ENCODE results near the gene CRYBB1.

Gene CRYBB1

GRCh38 chr22:26648011-26648497 lies 30.2 kb upstream of the CRYBB1 start:
- no peak for TF ChIP-seq CTCF (IDR thresholded peaks at IDR 0.05)

- TF ChIP-seq CTCF (IDR thresholded peaks at IDR 0.05) = no peak
These were observed 28.3 kb upstream of the CRYBB1 start for GRCh38 chr22:26646158-26646557.

- TF ChIP-seq CTCF (IDR thresholded peaks at IDR 0.05) = no peak
These were observed 25.7 kb upstream of the CRYBB1 start for GRCh38 chr22:26643418-26644100.

- no peak for TF ChIP-seq CTCF (IDR thresholded peaks at IDR 0.05)
These were observed 24.9 kb upstream of the CRYBB1 start for GRCh38 chr22:26642465-26643417.

- TF ChIP-seq CTCF (IDR thresholded peaks at IDR 0.05) = no peak
These were observed 18.5 kb upstream of the CRYBB1 start for GRCh38 chr22:26636296-26636695.

GRCh38 chr22:26635117-26635516 lies 17.3 kb upstream of the CRYBB1 start:
- TF ChIP-seq CTCF (IDR thresholded peaks at IDR 0.05) = no peak

GRCh38 chr22:26634189-26634588 lies 16.4 kb upstream of the CRYBB1 start:
- TF ChIP-seq CTCF (IDR thresholded peaks at IDR 0.05) = no peak

All from LNCAP (cell line).